ENCODE measurements around the gene ARHGEF3.
A peak's percentile ranks its signal among the peaks of the same experiment; 100 is the strongest.

Gene ARHGEF3

GRCh38 chr3:56762718-56763117 is 39.0 kb downstream of the ARHGEF3 start:
- H4K20me1 ChIP-seq (ENCODE audit: insufficient read depth, low read length) = no peaks in the 10 kb centered on the region
- H3K36me3 ChIP-seq (replicated peaks; ENCODE audit: low read depth, low read length) = no peaks in the 10 kb centered on the region
- no peaks in the 10 kb centered on the region for H3K27me3 ChIP-seq (ENCODE audit: low read depth, low read length)
- TF ChIP-seq, protein P1, sequence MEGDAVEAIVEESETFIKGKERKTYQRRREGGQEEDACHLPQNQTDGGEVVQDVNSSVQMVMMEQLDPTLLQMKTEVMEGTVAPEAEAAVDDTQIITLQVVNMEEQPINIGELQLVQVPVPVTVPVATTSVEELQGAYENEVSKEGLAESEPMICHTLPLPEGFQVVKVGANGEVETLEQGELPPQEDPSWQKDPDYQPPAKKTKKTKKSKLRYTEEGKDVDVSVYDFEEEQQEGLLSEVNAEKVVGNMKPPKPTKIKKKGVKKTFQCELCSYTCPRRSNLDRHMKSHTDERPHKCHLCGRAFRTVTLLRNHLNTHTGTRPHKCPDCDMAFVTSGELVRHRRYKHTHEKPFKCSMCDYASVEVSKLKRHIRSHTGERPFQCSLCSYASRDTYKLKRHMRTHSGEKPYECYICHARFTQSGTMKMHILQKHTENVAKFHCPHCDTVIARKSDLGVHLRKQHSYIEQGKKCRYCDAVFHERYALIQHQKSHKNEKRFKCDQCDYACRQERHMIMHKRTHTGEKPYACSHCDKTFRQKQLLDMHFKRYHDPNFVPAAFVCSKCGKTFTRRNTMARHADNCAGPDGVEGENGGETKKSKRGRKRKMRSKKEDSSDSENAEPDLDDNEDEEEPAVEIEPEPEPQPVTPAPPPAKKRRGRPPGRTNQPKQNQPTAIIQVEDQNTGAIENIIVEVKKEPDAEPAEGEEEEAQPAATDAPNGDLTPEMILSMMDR (IDR thresholded peaks at IDR 0.05; ENCODE audit: low read depth, low read length) = no peak
- no peak for TF ChIP-seq EZH2phosphoT487 (IDR thresholded peaks at IDR 0.05; ENCODE audit: low read depth)
- H3K4me1 ChIP-seq (ENCODE audit: low read length) = peaks cover 33% of the 10 kb centered on the region
- no peak overlapping the region for H3K27ac ChIP-seq (ENCODE audit: low read length)
- H3K4me3 ChIP-seq (ENCODE audit: low read length) = no peak overlapping the region
- H3K4me2 ChIP-seq (ENCODE audit: low read length) = no peak overlapping the region
- no peak overlapping the region for H2AFZ ChIP-seq (ENCODE audit: low read depth, low read length)
- H3K9ac ChIP-seq (ENCODE audit: low read length) = no peak overlapping the region
- no peaks in the 10 kb centered on the region for H3K9me3 ChIP-seq (ENCODE audit: insufficient read depth, low read length)
- no peaks in the 10 kb centered on the region for H3K79me2 ChIP-seq (ENCODE audit: low read length)

- Histone ChIP-seq H3K27ac (ENCODE audit: low read length) (no peak overlapping the region), H3K79me2 (ENCODE audit: low read length) (no peaks in the 10 kb centered on the region), H3K9ac (ENCODE audit: low read length) (no peak overlapping the region), H2AFZ (ENCODE audit: low read depth, low read length) (no peak overlapping the region), H3K4me3 (ENCODE audit: low read length) (no peak overlapping the region), H3K4me1 (ENCODE audit: low read length) (peaks cover 39% of the 10 kb centered on the region), H4K20me1 (ENCODE audit: insufficient read depth, low read length) (no peaks in the 10 kb centered on the region), H3K36me3 (replicated peaks; ENCODE audit: low read depth, low read length) (no peaks in the 10 kb centered on the region), H3K27me3 (ENCODE audit: low read depth, low read length) (no peaks in the 10 kb centered on the region), H3K9me3 (ENCODE audit: insufficient read depth, low read length) (no peaks in the 10 kb centered on the region), H3K4me2 (ENCODE audit: low read length) (no peak overlapping the region)
- no peak for TF ChIP-seq EZH2phosphoT487 (IDR thresholded peaks at IDR 0.05; ENCODE audit: low read depth)
- TF ChIP-seq, protein P1 (IDR thresholded peaks at IDR 0.05; ENCODE audit: low read depth, low read length) = no peak
Observed at GRCh38 chr3:56761887-56762651, 39.7 kb downstream of the ARHGEF3 start.

GRCh38 chr3:56761023-56761422 is 40.7 kb downstream of the ARHGEF3 start:
- Histone ChIP-seq H4K20me1 (ENCODE audit: insufficient read depth, low read length) (no peaks in the 10 kb centered on the region), H3K9me3 (ENCODE audit: insufficient read depth, low read length) (no peaks in the 10 kb centered on the region), H3K4me2 (ENCODE audit: low read length) (no peak overlapping the region), H2AFZ (ENCODE audit: low read depth, low read length) (no peak overlapping the region), H3K4me1 (ENCODE audit: low read length) (peaks cover 48% of the 10 kb centered on the region), H3K27ac (ENCODE audit: low read length) (no peak overlapping the region), H3K4me3 (ENCODE audit: low read length) (no peak overlapping the region), H3K79me2 (ENCODE audit: low read length) (no peaks in the 10 kb centered on the region), H3K9ac (ENCODE audit: low read length) (no peak overlapping the region), H3K36me3 (replicated peaks; ENCODE audit: low read depth, low read length) (no peaks in the 10 kb centered on the region), H3K27me3 (ENCODE audit: low read depth, low read length) (no peaks in the 10 kb centered on the region)
- TF ChIP-seq EZH2phosphoT487 (IDR thresholded peaks at IDR 0.05; ENCODE audit: low read depth) = no peak
- TF ChIP-seq, protein P1 (IDR thresholded peaks at IDR 0.05; ENCODE audit: low read depth, low read length) = no peak

- Histone ChIP-seq H2AFZ (ENCODE audit: low read depth, low read length) (no peak overlapping the region), H3K27ac (ENCODE audit: low read length) (peak overlapping the region; percentile 85), H3K4me2 (ENCODE audit: low read length) (peak overlapping the region; percentile 78), H3K9me3 (ENCODE audit: insufficient read depth, low read length) (no peaks in the 10 kb centered on the region), H4K20me1 (ENCODE audit: insufficient read depth, low read length) (no peaks in the 10 kb centered on the region), H3K27me3 (ENCODE audit: low read depth, low read length) (no peaks in the 10 kb centered on the region), H3K79me2 (ENCODE audit: low read length) (0 out of 2 replicates have a peak, but pooled peaks cover 2% of the 10 kb centered on the region), H3K4me1 (ENCODE audit: low read length) (peaks cover 61% of the 10 kb centered on the region), H3K4me3 (ENCODE audit: low read length) (peak overlapping the region; percentile 59), H3K9ac (ENCODE audit: low read length) (peak overlapping the region; percentile 22; the same call in 1 of the 2 replicates), H3K36me3 (replicated peaks; ENCODE audit: low read depth, low read length) (no peaks in the 10 kb centered on the region)
- TF ChIP-seq, protein P1 (IDR thresholded peaks at IDR 0.05; ENCODE audit: low read depth, low read length) = no peak
- TF ChIP-seq EZH2phosphoT487 (IDR thresholded peaks at IDR 0.05; ENCODE audit: low read depth) = no peak
Observed at GRCh38 chr3:56759532-56759931, 42.2 kb downstream of the ARHGEF3 start.

All from OCI-LY3 (cell line).